HepG2 (cell line): ENCODE data around the gene LRP5. TPM values are rescaled to one million over a fixed set of nuclear protein-coding genes. Genes with fewer than 3 reads are reported as not detected.

Experiments used
- DBP ChIP-seq: sonication (generic); formaldehyde crosslinking; IDR thresholded peaks from 2 replicates; pipeline ENCODE4 v1.4.0; 2020; ENCODE audit warnings: missing genetic modification reagents; ENCODE audit errors: not compliant biosample characterization
- DZIP1 ChIP-seq: sonication (generic); formaldehyde crosslinking; IDR thresholded peaks from 2 replicates; pipeline ENCODE4 v1.5.0; 2020; ENCODE audit warnings: mild to moderate bottlenecking, missing genetic modification reagents
- KAT7 ChIP-seq: IDR thresholded peaks from 2 replicates; pipeline ENCODE4 v1.6.1; 2018; ENCODE audit warnings: borderline replicate concordance, missing compliant biosample characterization
- MAFG ChIP-seq: sonication (generic); formaldehyde crosslinking; IDR thresholded peaks from 2 replicates; pipeline ENCODE4 v1.5.1; 2020; ENCODE audit warnings: mild to moderate bottlenecking, missing genetic modification reagents
- MAZ ChIP-seq, 2 experiments: sonication (generic) in 1 of 2; formaldehyde crosslinking in 1 of 2; IDR thresholded peaks; 2 replicates each; pipeline versions ENCODE4 v1.5.0 to v1.6.1; 2012 to 2020; ENCODE audit warnings: low read depth in 2 of 2, mild to moderate bottlenecking in 2 of 2, borderline replicate concordance in 1 of 2, improper control_type of control experiment in 1 of 2, low read length in 1 of 2, missing genetic modification reagents in 1 of 2, moderate library complexity in 1 of 2
- SNAPC4 ChIP-seq: sonication (generic); formaldehyde crosslinking; IDR thresholded peaks from 2 replicates; pipeline ENCODE4 v1.4.0; 2020; ENCODE audit warnings: mild to moderate bottlenecking, missing genetic modification reagents
- ZFYVE20 ChIP-seq: sonication (generic); formaldehyde crosslinking; IDR thresholded peaks from 2 replicates; pipeline ENCODE4 v1.8.0; 2023; ENCODE audit warnings: low read depth, mild to moderate bottlenecking, moderate library complexity, missing genetic modification reagents, borderline replicate concordance
- ZNF556 ChIP-seq: sonication (generic); formaldehyde crosslinking; IDR thresholded peaks from 2 replicates; pipeline ENCODE4 v1.4.0; 2020; ENCODE audit warnings: mild to moderate bottlenecking, missing genetic modification reagents, borderline replicate concordance
- ZZZ3 ChIP-seq: sonication (generic); formaldehyde crosslinking; IDR thresholded peaks from 2 replicates; pipeline ENCODE4 v1.4.0; 2020; ENCODE audit warnings: missing genetic modification reagents, mild to moderate bottlenecking, borderline replicate concordance
- polyA plus RNA-seq, 8 experiments: library from polyadenylated mRNA; depleted of rRNA in 3 of 8; stranded (reverse) in 7 of 8; unstranded in 1 of 8; fragments of >200 nt; fragmentation: Illumina TruSeq in 4 of 8; extraction: Trizol in 4 of 8; gene quantifications; 2 replicates each; pipeline versions ENCODE4 v1.2.1 to v1.2.3, GENCODE V29; 2011 to 2016; ENCODE audit warnings: low read depth in 4 of 8, missing spikeins in 1 of 8, mixed read lengths in 1 of 8; ENCODE audit not compliant: insufficient read depth in 1 of 8
- total RNA-seq, 5 experiments: library from RNA; depleted of rRNA; stranded (reverse); fragments of >200 nt; fragmentation: Illumina TruSeq; extraction: Trizol; gene quantifications; 2 replicates each; pipeline ENCODE4 v1.2.3, GENCODE V29; 2016; ENCODE audit warnings: low read depth in 1 of 5

LRP5 gene
- total and polyA plus RNA-seq, 2 of the 13 experiments (the other 11 are each of a cell fraction or from before 2014, with no cell fraction given) = 40.4 to 64.0 TPM

- TF ChIP-seq DZIP1 (CRISPR knock-in tag) = peak; percentile 44; the same call in 1 of the 2 replicates
- TF ChIP-seq MAFG = no peak
- TF ChIP-seq SNAPC4 (CRISPR knock-in tag) = 0 out of 2 replicates have a peak, but pooled peaks have one; percentile 19
- no peak for TF ChIP-seq MAZ (IDR thresholded peaks at IDR 0.05; ENCODE audit: borderline replicate concordance, low read depth, low read length)
- no peak; the same call in 1 of the 2 replicates for TF ChIP-seq MAZ (CRISPR knock-in tag; IDR thresholded peaks at IDR 0.05; ENCODE audit: low read depth)
- no peak for TF ChIP-seq DBP (CRISPR knock-in tag)
- TF ChIP-seq ZFYVE20 (CRISPR knock-in tag) = no peak; the same call in 1 of the 2 replicates
- no peak for TF ChIP-seq ZZZ3
- 0 out of 2 replicates have a peak, but pooled peaks have one; percentile 22 for TF ChIP-seq KAT7 (CRISPR knock-in tag)
- peak; percentile 56; the same call in 1 of the 2 replicates for TF ChIP-seq ZNF556 (CRISPR knock-in tag)
Measured at GRCh38 chr11:68328374-68329091, 16.1 kb downstream of the LRP5 start (continued).
